ENCODE data around the gene EIF4E3. TPM values are rescaled to one million over a fixed set of nuclear protein-coding genes. Genes with fewer than 3 reads are reported as not detected.
A peak's percentile ranks its signal among the peaks of the same experiment; 100 is the strongest.

EIF4E3 gene
- total RNA-seq, 2 experiments from 2014 or later, result 48.2 to 50.4 TPM

DNA sequence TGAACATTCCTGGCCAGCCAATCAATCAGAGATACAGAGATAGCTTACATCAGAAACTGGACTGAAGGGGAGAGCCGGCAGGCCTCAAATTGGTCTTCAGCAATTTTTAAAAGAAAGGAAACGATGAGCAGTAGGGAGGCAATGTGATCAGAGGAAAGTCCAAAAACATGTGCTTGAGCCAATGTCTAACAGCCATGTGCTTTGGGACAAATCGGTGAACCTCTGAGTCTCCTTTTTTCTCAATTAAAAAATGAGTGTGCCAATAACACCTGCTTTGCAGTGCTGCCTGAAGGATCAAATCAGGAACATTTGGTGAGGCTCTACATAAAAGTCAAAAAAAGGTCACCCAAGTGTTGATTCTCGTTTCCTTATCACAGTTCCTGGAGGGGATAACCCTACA lies 7.4 kb upstream of the EIF4E3 start:
- TF ChIP-seq, protein P1, sequence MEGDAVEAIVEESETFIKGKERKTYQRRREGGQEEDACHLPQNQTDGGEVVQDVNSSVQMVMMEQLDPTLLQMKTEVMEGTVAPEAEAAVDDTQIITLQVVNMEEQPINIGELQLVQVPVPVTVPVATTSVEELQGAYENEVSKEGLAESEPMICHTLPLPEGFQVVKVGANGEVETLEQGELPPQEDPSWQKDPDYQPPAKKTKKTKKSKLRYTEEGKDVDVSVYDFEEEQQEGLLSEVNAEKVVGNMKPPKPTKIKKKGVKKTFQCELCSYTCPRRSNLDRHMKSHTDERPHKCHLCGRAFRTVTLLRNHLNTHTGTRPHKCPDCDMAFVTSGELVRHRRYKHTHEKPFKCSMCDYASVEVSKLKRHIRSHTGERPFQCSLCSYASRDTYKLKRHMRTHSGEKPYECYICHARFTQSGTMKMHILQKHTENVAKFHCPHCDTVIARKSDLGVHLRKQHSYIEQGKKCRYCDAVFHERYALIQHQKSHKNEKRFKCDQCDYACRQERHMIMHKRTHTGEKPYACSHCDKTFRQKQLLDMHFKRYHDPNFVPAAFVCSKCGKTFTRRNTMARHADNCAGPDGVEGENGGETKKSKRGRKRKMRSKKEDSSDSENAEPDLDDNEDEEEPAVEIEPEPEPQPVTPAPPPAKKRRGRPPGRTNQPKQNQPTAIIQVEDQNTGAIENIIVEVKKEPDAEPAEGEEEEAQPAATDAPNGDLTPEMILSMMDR (IDR thresholded peaks at IDR 0.05), result no peak
- no peak for DNase-seq
- no peak for ATAC-seq (ENCODE audit: poor library complexity)
- no peak overlapping the region for H3K4me3 Mint-ChIP-seq
- H3K4me1 ChIP-seq (ENCODE audit: insufficient read depth, low read length), result peaks cover 24% of the 10 kb centered on the region
- H3K4me1 Mint-ChIP-seq (ENCODE audit: low read depth), result peaks cover 32% of the 10 kb centered on the region
- no peaks in the 10 kb centered on the region for H3K27me3 ChIP-seq (ENCODE audit: control insufficient read depth in 1 of 2, insufficient read depth in 2 of 2, low read length in 2 of 2)
- peaks cover 4% of the 10 kb centered on the region for H3K9me3 Mint-ChIP-seq
- intact Hi-C loops (cut with DNase I, micrococcal nuclease), result loop anchor here in 1 of 2 experiments (5.0 kb wide), 1 partner anchor 125 kb away; no protein-coding TSS in a partner anchor
- no peak overlapping the region for H3K27ac Mint-ChIP-seq
- CTCF ChIA-PET, result interaction anchor here (0.5 kb wide), 1 partner anchor 534 kb away, joined by 3 read pairs; no protein-coding TSS in a partner anchor
- no peak overlapping the region for H3K4me3 ChIP-seq (ENCODE audit: low read length)
- H3K36me3 Mint-ChIP-seq (ENCODE audit: low read depth), result no peaks in the 10 kb centered on the region
- H3K36me3 ChIP-seq (ENCODE audit: insufficient read depth, low read length), result no peaks in the 10 kb centered on the region
- peaks cover 0 to 3% of the 10 kb centered on the region in 2 experiments for H3K9me3 ChIP-seq (ENCODE audit: control insufficient read depth in 1 of 2, insufficient read depth in 1 of 2, low read length in 2 of 2)
- POLR2A ChIA-PET, result no interaction called here
- H3K27ac ChIP-seq (ENCODE audit: low read depth in 1 of 2, low read length in 2 of 2), result no peak overlapping the region
- no peaks in the 10 kb centered on the region for H3K27me3 Mint-ChIP-seq

DNA sequence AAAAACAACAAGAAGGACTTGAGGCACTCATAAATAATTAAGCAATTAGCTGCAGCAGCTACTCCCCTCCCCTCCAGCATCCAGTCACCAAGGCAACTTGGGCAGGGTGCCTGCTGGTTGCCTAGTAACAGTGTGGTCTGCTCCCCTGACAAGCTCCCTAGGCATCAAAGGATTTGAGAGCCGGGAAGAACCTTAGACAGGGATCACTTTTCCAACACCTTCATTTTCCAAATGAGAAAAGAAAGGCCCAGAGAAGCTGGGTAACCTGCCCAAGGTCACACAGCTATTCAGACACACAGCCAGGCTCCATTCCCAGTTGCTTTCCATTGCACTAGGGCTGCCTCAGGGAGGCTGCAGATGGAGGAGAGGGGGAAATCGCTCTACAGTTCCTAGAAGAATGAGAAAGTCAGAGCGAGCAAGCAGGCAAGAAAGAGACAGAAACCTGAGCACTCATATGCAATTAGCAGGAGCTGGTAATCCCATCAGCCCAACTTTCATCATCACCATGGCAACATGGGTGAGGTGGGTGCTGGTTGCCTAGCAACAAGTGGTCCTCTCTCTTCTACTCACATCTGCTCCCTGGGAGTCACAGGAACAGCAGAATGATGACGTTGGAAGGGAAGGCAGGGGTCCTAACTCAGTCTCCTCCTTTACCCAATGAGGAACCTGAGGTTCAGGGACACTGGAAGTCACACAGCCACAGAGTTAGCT lies 3.6 kb upstream of the EIF4E3 start:
- TF ChIP-seq, protein P1 (IDR thresholded peaks at IDR 0.05), result no peak
- Mint-ChIP-seq H3K36me3 (ENCODE audit: low read depth) (peaks cover 12% of the 10 kb centered on the region), H3K27ac (peak overlapping the region; percentile 80), H3K4me3 (peak overlapping the region; percentile 23), H3K27me3 (no peaks in the 10 kb centered on the region), H3K9me3 (no peaks in the 10 kb centered on the region), H3K4me1 (ENCODE audit: low read depth) (peaks cover 54% of the 10 kb centered on the region)
- Histone ChIP-seq H3K27ac (ENCODE audit: low read depth in 1 of 2, low read length in 2 of 2) (no peak overlapping the region), H3K9me3 (ENCODE audit: control insufficient read depth in 1 of 2, insufficient read depth in 1 of 2, low read length in 2 of 2) (no peaks in the 10 kb centered on the region), H3K4me1 (ENCODE audit: insufficient read depth, low read length) (peaks cover 36% of the 10 kb centered on the region), H3K4me3 (ENCODE audit: low read length) (no peak overlapping the region), H3K36me3 (ENCODE audit: insufficient read depth, low read length) (no peaks in the 10 kb centered on the region), H3K27me3 (ENCODE audit: control insufficient read depth in 1 of 2, insufficient read depth in 2 of 2, low read length in 2 of 2) (no peaks in the 10 kb centered on the region)
- ChIA-PET POLR2A (interaction anchor here (0.8 to 1.8 kb wide), 3 partner anchors 11 to 130 kb away, joined by 3 to 6 read pairs (median 3); no protein-coding TSS in a partner anchor), CTCF (interaction anchor here (0.7 to 3.4 kb wide), 7 partner anchors 10 to 146 kb away, joined by 3 to 17 read pairs (median 6); no protein-coding TSS in a partner anchor)
- peak in 3 of 14 experiments; percentile 34 to 65 (median 53) for DNase-seq
- ATAC-seq (ENCODE audit: poor library complexity), result no peak
- intact Hi-C loops (cut with DNase I, micrococcal nuclease), result loop anchor here in 1 of 2 experiments (2.0 to 10.0 kb wide), 6 partner anchors 16 to 1119 kb away; partner anchors contain the start of genes RYBP and SHQ1

DNA sequence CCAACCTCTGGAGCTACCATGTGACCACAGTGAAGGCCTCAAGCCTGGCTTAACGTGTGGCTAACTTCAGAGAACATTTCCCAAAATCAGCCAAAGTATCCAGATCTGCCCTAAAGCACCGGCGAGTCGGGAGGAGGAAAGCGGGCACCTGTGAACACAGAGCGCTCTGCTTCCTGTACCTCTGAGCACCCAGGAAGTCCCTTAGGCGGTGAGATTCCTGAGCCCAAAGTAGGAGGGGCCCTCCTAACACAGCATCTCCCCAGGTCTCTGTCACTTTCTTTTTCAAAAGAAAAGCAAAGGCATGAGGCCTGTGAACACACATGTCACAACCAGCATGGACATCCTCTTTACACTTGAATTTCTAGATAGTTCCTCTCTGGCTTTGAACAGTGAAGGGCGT lies 944 bp upstream of the EIF4E3 start:
- H3K27me3 Mint-ChIP-seq, result no peaks in the 10 kb centered on the region
- intact Hi-C loops (cut with DNase I, micrococcal nuclease), result loop anchor here in 1 of 2 experiments (5.0 to 10.0 kb wide), 5 partner anchors 529 to 1121 kb away; partner anchors contain the start of genes RYBP and SHQ1
- H3K27ac Mint-ChIP-seq, result peak overlapping the region; percentile 88
- TF ChIP-seq, protein P1 (IDR thresholded peaks at IDR 0.05), result no peak
- Histone ChIP-seq H3K9me3 (ENCODE audit: control insufficient read depth in 1 of 2, insufficient read depth in 1 of 2, low read length in 2 of 2) (no peaks in the 10 kb centered on the region), H3K27ac (ENCODE audit: low read depth in 1 of 2, low read length in 2 of 2) (peak overlapping the region; percentile 60 to 84), H3K27me3 (ENCODE audit: control insufficient read depth in 1 of 2, insufficient read depth in 2 of 2, low read length in 2 of 2) (no peaks in the 10 kb centered on the region), H3K4me1 (ENCODE audit: insufficient read depth, low read length) (peaks cover 56% of the 10 kb centered on the region), H3K36me3 (ENCODE audit: insufficient read depth, low read length) (no peaks in the 10 kb centered on the region), H3K4me3 (ENCODE audit: low read length) (peak overlapping the region; percentile 80)
- H3K4me3 Mint-ChIP-seq, result peak overlapping the region; percentile 85
- DNase-seq (peak in 12 of 14 experiments; percentile 27 to 91 (median 49)), ATAC-seq (ENCODE audit: poor library complexity) (peak; percentile 55)
- peaks cover 75% of the 10 kb centered on the region for H3K4me1 Mint-ChIP-seq (ENCODE audit: low read depth)
- H3K9me3 Mint-ChIP-seq, result no peaks in the 10 kb centered on the region
- peaks cover 27% of the 10 kb centered on the region for H3K36me3 Mint-ChIP-seq (ENCODE audit: low read depth)
- POLR2A ChIA-PET, result no interaction called here
- CTCF ChIA-PET, result interaction anchor here (0.7 to 1.4 kb wide), 2 partner anchors 25 to 133 kb away, joined by 3 read pairs; no protein-coding TSS in a partner anchor

Measured in CD4-positive, alpha-beta T cell (primary cell).